ENCODE measurements around the gene C2CD4C. TPM values are rescaled to one million over a fixed set of nuclear protein-coding genes. Genes with fewer than 3 reads are reported as not detected.

The C2CD4C gene, protein sequence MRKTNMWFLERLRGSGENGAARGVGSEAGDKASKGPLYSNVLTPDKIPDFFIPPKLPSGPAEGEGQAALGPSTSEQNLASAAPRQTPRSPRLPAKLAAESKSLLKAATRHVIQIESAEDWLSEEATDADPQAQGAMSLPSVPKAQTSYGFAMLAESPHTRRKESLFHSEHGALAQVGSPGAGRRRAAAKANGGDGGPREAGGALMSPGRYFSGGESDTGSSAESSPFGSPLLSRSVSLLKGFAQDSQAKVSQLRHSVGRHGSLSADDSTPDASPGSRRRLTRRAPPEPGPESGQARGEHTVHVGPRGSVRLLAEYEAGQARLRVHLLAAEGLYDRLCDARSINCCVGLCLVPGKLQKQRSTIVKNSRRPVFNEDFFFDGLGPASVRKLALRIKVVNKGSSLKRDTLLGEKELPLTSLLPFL
- not detected in 2 replicates for total RNA-seq (2013; cell fraction: nucleolus; rRNA removed)
- not detected in 2 replicates for total RNA-seq (2014; rRNA removed)
- total RNA-seq (2014; rRNA removed; fragmentation: Illumina TruSeq; extraction: Trizol) = not detected in 2 replicates
- total RNA-seq (2021) = not detected in 2 replicates
- polyA plus RNA-seq (2011; ENCODE audit: low read depth) = not detected
- not detected in 2 replicates for polyA plus RNA-seq (2011; rRNA removed)
- polyA plus RNA-seq (2011; cell fraction: cytosol; rRNA removed) = 0.01 TPM in 1 of 2 replicates, not detected in the other
- polyA plus RNA-seq (2011; cell fraction: nucleus; rRNA removed) = 0.04 and 0.13 TPM in 2 replicates
- polyA plus RNA-seq (2012) = 0.03 TPM in 1 of 2 replicates, not detected in the other
- not detected in 2 replicates for polyA plus RNA-seq (2014; fragmentation: Illumina TruSeq; extraction: Trizol)
- not detected for polyA plus RNA-seq (2014; fragmentation: Nextera tagmentation; extraction: Ambion mirVana)
- 0.03 TPM in 1 of 2 replicates, not detected in the other for polyA plus RNA-seq (2014; rRNA removed)
- not detected for polyA plus RNA-seq (2016; fragmentation: Nextera tagmentation; extraction: Ambion mirVana)
- not detected in 2 replicates for polyA minus RNA-seq (2011; rRNA and poly(A)+ RNA removed)
- polyA minus RNA-seq (2011; cell fraction: cytosol; rRNA and poly(A)+ RNA removed) = not detected in 2 replicates
- polyA minus RNA-seq (2011; cell fraction: nucleus; rRNA and poly(A)+ RNA removed) = not detected in 2 replicates
- not detected for Bru-seq, nascent RNA
- BruChase-seq, experiment 1, labeled RNA remaining after a 6-hour chase = not detected
- not detected for BruChase-seq, experiment 2, labeled RNA remaining after a 2-hour chase
- long read RNA-seq, experiment 1 = 0 reads
- long read RNA-seq, experiment 2 = 0 reads

DNA sequence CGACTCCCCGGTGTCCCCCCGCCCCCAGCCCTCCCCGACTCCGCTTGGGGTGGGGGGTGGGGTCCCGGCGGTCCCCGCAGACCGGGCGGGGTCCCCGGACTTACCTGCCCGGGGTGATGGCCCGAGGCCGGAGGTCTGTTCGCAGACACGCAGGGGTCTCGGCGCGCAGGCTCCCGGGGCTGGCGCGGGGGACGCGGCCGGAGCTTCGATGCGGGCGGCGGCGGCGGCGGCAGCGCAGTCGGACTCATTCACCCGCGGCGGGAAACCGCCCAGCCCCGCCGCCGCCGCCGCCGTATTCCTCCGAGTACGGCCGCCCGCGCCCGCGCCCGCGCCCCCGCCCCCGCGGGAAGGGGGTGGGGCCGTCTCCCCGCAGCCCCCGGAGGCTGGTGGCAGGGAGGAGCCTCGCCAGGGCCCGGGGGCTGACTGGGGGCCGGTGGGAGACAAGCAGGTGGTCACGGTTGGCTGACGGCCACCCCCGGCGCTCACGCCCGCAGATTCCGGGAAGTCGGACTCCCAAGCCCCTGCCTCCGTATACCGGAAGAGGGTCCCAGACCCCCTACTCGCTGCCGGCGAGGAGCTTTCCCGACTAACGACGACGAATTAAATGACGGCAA lies at the start of gene C2CD4C:
TSS of gene C2CD4C (minus strand) at position 246 of the 614 bp plus-strand sequence. CDS start 786 bp downstream, outside the sequence.
- WGBS (ENCODE audit: insufficient coverage, insufficient replicate concordance, low lambda C conversion rate, missing lambda C conversion rate) = 9% methylated on average over 33 of the region's 80 CpGs

More for the DNA sequence above, at the start of gene C2CD4C:
- Histone ChIP-seq H3K36me3 (ENCODE audit: control insufficient read depth in 2 of 2, insufficient read depth in 2 of 2, low read length in 1 of 2) (no peaks in the 10 kb centered on the region), H3K9me3 (replicated peaks; ENCODE audit: control insufficient read depth, insufficient read depth, low read length) (no peaks in the 10 kb centered on the region), H3K27ac (ENCODE audit: control insufficient read depth, insufficient read depth) (no peak within 1 kb of the TSS), H3K9ac (ENCODE audit: control insufficient read depth, insufficient read depth, low read length) (no peak within 1 kb of the TSS), H3K79me2 (ENCODE audit: control insufficient read depth, insufficient read depth, low read length) (no peaks in the 10 kb centered on the region), H4K20me1 (ENCODE audit: control insufficient read depth, insufficient read depth) (no peaks in the 10 kb centered on the region), H2AFZ (ENCODE audit: control insufficient read depth, low read depth, low read length) (no peak within 1 kb of the TSS), H3K27me3 (replicated peaks in 1 of 2; ENCODE audit: control insufficient read depth in 2 of 2, insufficient read depth in 2 of 2, low read length in 1 of 2) (peaks cover 0 to 3% of the 10 kb centered on the region in 2 experiments; a peak in 1 of 4 replicates), H3K4me1 (ENCODE audit: control insufficient read depth, insufficient read depth, low read length) (no peaks in the 10 kb centered on the region), H3K4me2 (ENCODE audit: control insufficient read depth, insufficient read depth) (no peak within 1 kb of the TSS), H3K4me3 (no peak within 1 kb of the TSS)
- RAD21 ChIA-PET (ENCODE audit: unreplicated experiment) = no interaction called here
- intact Hi-C loops (cut with micrococcal nuclease; ENCODE audit: unreplicated experiment) = no loop called here
- POLR2A ChIA-PET = no interaction called here
- no peak for DNase-seq (ENCODE audit: low read depth, low spot score)
- no TSS peak for BruUV-seq (replicated peaks)
- CTCF ChIA-PET = no interaction called here
- SMC1A ChIA-PET (ENCODE audit: uncharacterized antibody, unreplicated experiment) = no interaction called here
- no peak for ATAC-seq
- TF ChIP-seq ZNF217 (IDR thresholded peaks at IDR 0.05) (no peak), PAX5 (IDR thresholded peaks at IDR 0.05; ENCODE audit: borderline replicate concordance, low read depth, low read length) (peak; percentile 28; the same call in 1 of the 2 replicates), EGR1 (IDR thresholded peaks at IDR 0.05; ENCODE audit: borderline replicate concordance in 1 of 2, low read depth in 2 of 2, low read length in 2 of 2) (0 out of 3 replicates have a peak, but pooled peaks of 1 of the 2 experiments have one; percentile 24)
- in situ Hi-C loops (cut with MboI) = no loop called here
- no peak for FAIRE-seq
